Measurements from ENCODE around the gene PSMD6.

Gene PSMD6

DNA sequence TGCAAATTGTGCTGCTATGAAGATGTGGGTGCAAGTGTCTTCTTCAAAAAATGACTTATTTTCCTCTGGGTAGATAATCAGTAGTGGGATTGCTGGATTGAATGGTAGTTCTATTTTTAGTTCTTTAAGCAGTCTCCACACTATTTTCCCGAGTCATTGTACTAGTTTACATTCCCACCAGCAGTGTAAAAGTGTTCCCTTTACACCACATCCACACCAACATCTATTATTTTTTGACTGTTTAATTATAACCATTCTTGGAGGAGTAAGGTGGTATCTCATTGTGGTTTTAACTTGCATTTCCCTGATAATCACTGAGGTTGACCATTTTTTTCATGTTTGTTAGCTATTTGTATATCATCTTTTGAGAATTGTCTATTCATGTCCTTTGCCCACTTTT, 19.7 kb upstream of the PSMD6 start:
- FAIRE-seq, result no peak

- FAIRE-seq, result no peak
Observed at GRCh38 chr3:64039981-64040733, 16.9 kb upstream of the PSMD6 start.

DNA sequence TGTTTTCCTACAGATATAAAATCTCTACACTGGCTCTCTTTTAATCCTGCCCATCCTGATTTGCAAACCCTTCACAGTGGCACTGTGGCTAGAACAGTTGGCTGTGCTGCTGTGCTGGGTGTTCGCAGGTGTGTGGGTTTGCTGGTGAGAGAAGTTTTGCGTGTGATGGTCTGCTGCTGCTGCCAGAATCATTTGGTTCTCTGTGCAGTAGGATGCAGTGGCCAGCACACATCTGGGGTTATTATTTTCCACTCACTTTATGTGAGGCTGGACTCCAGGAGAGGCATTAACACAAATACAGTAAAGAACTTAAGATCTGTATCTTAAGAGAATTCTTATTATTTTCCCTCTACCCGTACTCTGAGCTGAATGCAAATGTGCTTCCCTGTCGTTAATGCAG, 16.0 kb upstream of the PSMD6 start:
- FAIRE-seq, result no peak

- FAIRE-seq, result no peak
Observed at GRCh38 chr3:64038253-64038767, 15.0 kb upstream of the PSMD6 start.

DNA sequence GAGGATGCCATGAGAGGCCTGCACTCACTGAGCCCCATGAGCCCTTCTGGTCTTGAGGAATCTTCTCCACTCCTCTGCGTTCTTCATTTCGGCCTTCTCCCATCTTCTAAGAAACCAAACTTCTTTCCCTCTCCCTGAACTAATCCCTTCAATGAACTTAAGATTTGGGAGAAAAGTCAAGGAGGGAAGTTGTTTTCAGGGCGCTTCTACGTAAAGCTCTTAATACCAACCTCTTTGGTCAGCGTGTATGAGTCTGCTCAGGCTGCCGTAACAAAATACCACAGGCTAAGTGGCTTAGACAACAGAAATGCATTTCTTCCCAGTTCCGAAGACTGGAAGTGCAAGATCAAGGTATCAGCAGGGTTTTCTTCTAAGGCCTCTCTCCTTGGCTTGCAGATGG, 13.8 kb upstream of the PSMD6 start:
- no peak for FAIRE-seq

- no peak for FAIRE-seq
Observed at GRCh38 chr3:64033069-64033468, 9.8 kb upstream of the PSMD6 start.

- peak; percentile 47 for FAIRE-seq
Observed at GRCh38 chr3:64031540-64032508, 8.5 kb upstream of the PSMD6 start.

DNA sequence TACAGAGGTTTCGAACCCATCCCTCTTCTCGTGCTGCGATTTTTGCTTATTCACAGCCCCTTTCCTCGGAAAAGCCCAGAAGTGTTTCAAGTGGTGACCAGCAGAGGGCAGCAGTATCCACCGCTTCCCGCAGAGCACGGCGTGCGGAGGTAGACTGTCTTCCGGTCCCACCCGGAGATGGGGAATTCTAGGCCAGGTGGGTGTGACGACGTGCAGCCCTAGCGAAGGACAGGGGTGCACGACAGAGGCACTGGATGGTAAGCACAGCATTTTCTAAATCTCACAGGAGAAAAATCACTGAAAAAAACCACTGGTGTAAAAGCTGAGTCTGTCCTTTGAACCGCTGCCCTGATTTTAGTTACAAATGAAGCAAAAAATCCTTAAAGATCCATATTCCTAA, 7.4 kb upstream of the PSMD6 start:
- FAIRE-seq, result no peak

GRCh38 chr3:64029287-64029686, 6.0 kb upstream of the PSMD6 start:
- no peak for FAIRE-seq

GRCh38 chr3:64028754-64029153, 5.5 kb upstream of the PSMD6 start:
- no peak for FAIRE-seq

- FAIRE-seq, result no peak
Observed at GRCh38 chr3:64027658-64028057, 4.4 kb upstream of the PSMD6 start.

- FAIRE-seq, result no peak
Observed at GRCh38 chr3:64026346-64026745, 3.1 kb upstream of the PSMD6 start.

DNA sequence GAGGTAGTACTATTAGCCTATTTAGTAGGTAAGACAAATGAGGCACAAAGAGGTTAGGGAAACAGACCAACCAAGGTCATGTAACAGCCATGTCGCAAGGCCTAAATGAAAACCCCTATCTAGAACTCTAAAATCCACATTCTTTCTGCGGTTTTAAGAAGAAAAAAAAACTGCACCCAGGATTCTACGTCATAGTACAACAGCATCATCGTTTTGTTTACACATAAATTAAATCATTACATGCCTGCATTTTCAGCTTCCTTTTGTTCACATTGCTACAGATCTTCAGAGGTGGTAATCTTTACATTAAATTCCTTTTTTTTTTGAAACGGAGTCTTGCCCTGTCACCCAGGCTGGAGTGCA, 548 bp upstream of the PSMD6 start:
- FAIRE-seq, result no peak

GRCh38 chr3:64022451-64023186, 675 bp downstream of the PSMD6 start:
- FAIRE-seq, result no peak

DNA sequence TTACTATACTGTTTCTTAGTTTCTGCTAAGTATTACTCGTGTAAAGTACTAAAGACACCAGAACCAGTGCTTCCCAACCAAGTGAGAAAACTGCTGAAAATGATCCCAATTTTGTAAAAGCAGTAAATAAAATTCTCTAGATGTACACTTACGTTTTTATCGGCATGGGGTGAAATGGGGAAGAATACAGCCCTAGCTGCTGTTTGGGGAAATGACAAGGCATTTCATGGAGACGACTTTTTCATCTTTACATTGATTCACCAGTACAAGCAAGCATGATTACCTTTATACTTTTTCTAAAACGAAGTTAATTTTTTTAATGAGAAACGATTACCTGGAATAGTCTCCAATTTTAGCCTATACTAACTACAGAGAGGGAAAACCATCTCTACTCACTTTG, 1.4 kb downstream of the PSMD6 start:
- FAIRE-seq, result no peak

DNA sequence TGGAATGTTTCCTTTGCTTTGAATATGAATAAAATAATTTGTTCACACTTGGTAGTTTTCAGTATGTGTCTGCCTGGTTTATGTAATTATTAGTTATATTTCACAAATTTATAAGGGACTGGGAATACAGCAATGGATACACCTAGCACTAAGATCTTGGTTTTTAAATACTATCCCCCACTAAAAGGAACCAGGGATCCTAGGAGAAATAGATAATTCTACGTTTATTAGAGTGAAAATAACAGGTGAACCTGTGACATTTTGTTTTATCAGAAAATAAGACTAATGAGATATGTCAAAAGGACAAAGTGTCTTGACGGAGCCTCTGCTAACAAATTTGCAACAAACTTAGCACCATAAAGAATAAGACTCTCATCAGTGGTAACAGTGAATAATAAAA, 3.4 kb downstream of the PSMD6 start:
- FAIRE-seq, result no peak

DNA sequence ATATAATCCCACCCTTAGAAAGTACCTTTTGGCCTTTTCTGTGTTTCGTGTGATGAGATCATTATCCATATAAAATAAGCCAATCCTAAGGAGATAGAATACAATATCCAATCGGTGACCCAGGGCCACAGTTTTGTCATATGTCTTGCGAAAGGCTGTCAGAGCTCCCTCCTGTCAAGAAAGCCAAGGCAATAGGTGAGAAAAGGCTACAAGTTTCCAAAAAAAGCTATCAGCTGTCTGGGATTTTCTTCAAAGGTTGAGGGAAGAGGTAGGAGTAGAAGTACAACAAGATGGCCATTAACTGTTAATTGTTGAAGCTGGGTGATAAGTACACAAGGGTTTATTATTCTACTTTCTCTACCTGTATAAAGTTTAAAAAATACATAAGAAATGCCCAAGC, 4.0 kb downstream of the PSMD6 start:
- FAIRE-seq, result no peak

DNA sequence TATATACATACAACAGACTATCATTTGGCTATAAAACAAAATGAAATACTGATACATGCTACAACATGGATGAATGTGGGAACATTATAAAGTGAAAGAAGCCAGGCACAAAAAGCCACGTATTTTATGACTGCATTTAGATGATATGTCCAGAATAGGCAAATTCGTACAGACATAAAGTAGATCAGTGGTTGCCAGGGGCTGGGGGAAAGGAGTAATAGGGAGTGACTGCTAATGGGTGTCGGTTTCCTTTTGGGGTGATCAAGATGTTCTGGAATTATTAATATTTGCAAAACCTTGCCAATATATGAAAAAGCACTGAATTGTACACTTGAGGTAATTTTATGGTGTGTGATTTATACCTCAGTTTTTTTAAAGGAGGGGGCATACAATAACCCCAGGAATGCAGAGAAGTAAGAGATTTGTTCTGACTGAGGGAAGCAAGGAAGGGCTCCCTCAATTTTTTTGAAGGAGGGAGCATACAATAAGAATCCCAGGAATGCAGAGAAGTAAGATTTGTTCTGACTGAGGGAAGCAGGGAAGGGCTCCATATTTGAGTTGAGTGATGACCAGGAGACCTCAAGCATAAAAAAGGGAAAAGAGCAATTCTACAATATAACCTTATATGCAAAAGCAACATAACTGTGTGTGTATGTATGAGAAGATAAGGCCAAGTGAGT, 6.2 kb downstream of the PSMD6 start:
- no peak for FAIRE-seq

DNA sequence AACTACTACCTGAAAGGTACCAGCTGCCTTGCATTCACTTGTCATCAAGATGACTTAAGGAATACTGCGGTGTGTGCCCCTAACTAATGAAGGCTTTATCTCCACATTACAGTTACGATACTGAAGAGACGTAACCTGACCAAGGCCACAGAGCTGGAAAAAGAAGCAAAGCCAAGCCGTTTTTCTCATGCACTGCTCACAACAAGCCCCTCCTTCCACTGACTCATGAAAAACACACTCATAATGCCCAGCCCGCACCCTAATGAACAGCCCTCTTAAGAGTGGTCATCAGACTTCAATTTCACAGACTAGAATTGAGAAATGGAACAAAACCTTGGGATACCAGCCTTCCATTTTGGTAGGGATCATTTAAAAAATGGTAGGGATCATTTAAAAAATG, 11.6 kb downstream of the PSMD6 start:
- no peak for FAIRE-seq

GRCh38 chr3:64010199-64010598, 13.1 kb downstream of the PSMD6 start:
- FAIRE-seq, result peak; percentile 95

DNA sequence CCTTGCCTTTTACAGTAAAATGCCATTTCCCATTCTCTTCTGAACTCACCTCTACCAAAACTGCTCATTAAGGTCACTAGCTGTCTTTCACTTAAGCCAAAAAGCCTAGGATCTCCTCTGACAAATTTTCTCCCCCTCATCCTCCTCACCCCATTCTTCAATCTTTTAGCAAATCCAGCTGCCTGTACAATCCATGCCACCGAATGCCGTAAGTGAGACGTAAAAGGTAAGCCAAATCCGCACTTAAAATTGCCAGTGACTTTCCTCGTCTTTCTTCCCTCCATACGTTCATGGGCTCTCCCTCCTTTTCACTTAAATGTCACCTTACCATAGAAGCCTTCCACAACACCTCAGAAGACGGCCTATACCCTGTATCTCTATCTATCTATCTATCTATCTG, 13.8 kb downstream of the PSMD6 start:
- FAIRE-seq, result no peak

- no peak for FAIRE-seq
Observed at GRCh38 chr3:64008487-64009351, 14.6 kb downstream of the PSMD6 start.
